ENCODE data around the gene ABCD1. TPM values are rescaled to one million over a fixed set of nuclear protein-coding genes. Genes with fewer than 3 reads are reported as not detected.
"Not testable (repeated sequence)": the region's sequence is repeated elsewhere in the genome, so short reads cannot be mapped to it uniquely, and the experiment has no call there.

Gene ABCD1
- total RNA-seq, 1 experiment from 2014 or later = 86.6 TPM

GRCh38 chrX:153703036-153703370 lies 21.7 kb upstream of the ABCD1 start:
- in situ Hi-C loops (cut with HindIII; ENCODE audit: low pct_unique_long_range_greater_than_20kb, low sequenced_read_pairs) (no loop called here), intact Hi-C loops (cut with micrococcal nuclease; ENCODE audit: unreplicated experiment) (no loop called here)
- H3K36me3 ChIP-seq (ENCODE audit: control insufficient read depth, insufficient read depth, low read length) = no peaks in the 10 kb centered on the region; the same call in 1 of the 2 replicates
- H3K27ac ChIP-seq (ENCODE audit: low read length) = no peak overlapping the region
- TF ChIP-seq TCF7L2 (IDR thresholded peaks at IDR 0.05; ENCODE audit: low read depth, low read length) (no peak), POLR2AphosphoS5 (IDR thresholded peaks at IDR 0.05; ENCODE audit: low read depth, low read length) (no peak), CTCF (IDR thresholded peaks at IDR 0.05) (no peak), REST (IDR thresholded peaks at IDR 0.05; ENCODE audit: insufficient read depth in 1 of 2, low read depth in 2 of 2, low read length in 1 of 2) (no peak), SIN3A (IDR thresholded peaks at IDR 0.05; ENCODE audit: borderline replicate concordance, insufficient read depth, low read depth, low read length) (no peak)
- H3K4me1 ChIP-seq (ENCODE audit: control insufficient read depth, insufficient read depth, low read length) = no peaks in the 10 kb centered on the region
- no peak for ATAC-seq
- POLR2A ChIA-PET = no interaction called here
- DNase-seq (ENCODE audit: low read depth, low spot score) = no peak
- H3K27me3 ChIP-seq (ENCODE audit: control insufficient read depth, insufficient read depth, low read length) = no peaks in the 10 kb centered on the region
- CTCF ChIA-PET = no interaction called here
- H3K9me3 ChIP-seq (ENCODE audit: control insufficient read depth, insufficient read depth, low read depth, low read length) = no peaks in the 10 kb centered on the region
- H3K4me3 ChIP-seq (ENCODE audit: low read depth in 2 of 2, low read length in 2 of 2) = no peak overlapping the region
- no TSS peak for BruUV-seq (replicated peaks)

GRCh38 chrX:153704021-153704526 lies 20.6 kb upstream of the ABCD1 start:
- Histone ChIP-seq H3K4me1 (ENCODE audit: control insufficient read depth, insufficient read depth, low read length) (no peaks in the 10 kb centered on the region), H3K36me3 (ENCODE audit: control insufficient read depth, insufficient read depth, low read length) (no peaks in the 10 kb centered on the region; the same call in 1 of the 2 replicates), H3K27ac (ENCODE audit: low read length) (no peak overlapping the region), H3K4me3 (ENCODE audit: low read depth in 2 of 2, low read length in 2 of 2) (no peak overlapping the region), H3K9me3 (ENCODE audit: control insufficient read depth, insufficient read depth, low read depth, low read length) (no peaks in the 10 kb centered on the region), H3K27me3 (ENCODE audit: control insufficient read depth, insufficient read depth, low read length) (no peaks in the 10 kb centered on the region)
- ChIA-PET CTCF (no interaction called here), POLR2A (no interaction called here)
- BruUV-seq (replicated peaks) = no TSS peak
- DNase-seq (ENCODE audit: low read depth, low spot score) = no peak
- intact Hi-C loops (cut with micrococcal nuclease; ENCODE audit: unreplicated experiment) = no loop called here
- no peak for ATAC-seq
- no peak for TF ChIP-seq POLR2AphosphoS5 (IDR thresholded peaks at IDR 0.05; ENCODE audit: low read depth, low read length)
- TF ChIP-seq SIN3A (IDR thresholded peaks at IDR 0.05; ENCODE audit: borderline replicate concordance, insufficient read depth, low read depth, low read length) = no peak
- in situ Hi-C loops (cut with HindIII; ENCODE audit: low pct_unique_long_range_greater_than_20kb, low sequenced_read_pairs) = no loop called here

- H3K4me1 ChIP-seq (ENCODE audit: control insufficient read depth, insufficient read depth, low read length); H3K36me3 ChIP-seq (ENCODE audit: control insufficient read depth, insufficient read depth, low read length); H3K9me3 ChIP-seq (ENCODE audit: control insufficient read depth, insufficient read depth, low read depth, low read length); CTCF ChIA-PET; H3K27me3 ChIP-seq (ENCODE audit: control insufficient read depth, insufficient read depth, low read length); H3K27ac ChIP-seq (ENCODE audit: low read length); BruUV-seq (replicated peaks); in situ Hi-C loops (cut with HindIII; ENCODE audit: low pct_unique_long_range_greater_than_20kb, low sequenced_read_pairs); POLR2A ChIA-PET; H3K4me3 ChIP-seq (ENCODE audit: low read depth in 2 of 2, low read length in 2 of 2); DNase-seq (ENCODE audit: low read depth, low spot score); intact Hi-C loops (cut with micrococcal nuclease; ENCODE audit: unreplicated experiment); ATAC-seq: not testable (repeated sequence)
Measured at GRCh38 chrX:153704631-153705402, 19.8 kb upstream of the ABCD1 start.

GRCh38 chrX:153705403-153706060 lies 19.1 kb upstream of the ABCD1 start:
- intact Hi-C loops (cut with micrococcal nuclease; ENCODE audit: unreplicated experiment); POLR2A ChIA-PET; H3K4me3 ChIP-seq (ENCODE audit: low read depth in 2 of 2, low read length in 2 of 2): not testable (repeated sequence)

More at GRCh38 chrX:153705403-153706060, 19.1 kb upstream of the ABCD1 start:
- H3K36me3 ChIP-seq (ENCODE audit: control insufficient read depth, insufficient read depth, low read length); in situ Hi-C loops (cut with HindIII; ENCODE audit: low pct_unique_long_range_greater_than_20kb, low sequenced_read_pairs); BruUV-seq (replicated peaks); H3K27ac ChIP-seq (ENCODE audit: low read length); H3K9me3 ChIP-seq (ENCODE audit: control insufficient read depth, insufficient read depth, low read depth, low read length); CTCF ChIA-PET; H3K4me1 ChIP-seq (ENCODE audit: control insufficient read depth, insufficient read depth, low read length); DNase-seq (ENCODE audit: low read depth, low spot score); H3K27me3 ChIP-seq (ENCODE audit: control insufficient read depth, insufficient read depth, low read length): not testable (repeated sequence)
- ATAC-seq = peak; percentile 17

Data from Panc1 (cell line).